Kidney capillary endothelial cell (primary cell): ENCODE data around the gene SKAP2.
"Not testable (repeated sequence)": the region's sequence is repeated elsewhere in the genome, so short reads cannot be mapped to it uniquely, and the experiment has no call there.

Source experiments
- DNase-seq: peaks from one replicate; pipeline ENCODE4 v3.0.0-alpha.2; 2018; ENCODE audit warnings: low spot score

Gene SKAP2

GRCh38 chr7:26857170-26857505 is 7.3 kb downstream of the SKAP2 start:
- no peak for DNase-seq

GRCh38 chr7:26856176-26856985 is 8.0 kb downstream of the SKAP2 start:
- DNase-seq, result no peak

- no peak for DNase-seq
Observed at GRCh38 chr7:26854876-26855855, 9.2 kb downstream of the SKAP2 start.

GRCh38 chr7:26853788-26854393 is 10.5 kb downstream of the SKAP2 start:
- DNase-seq, result peak; percentile 58

GRCh38 chr7:26850193-26850651 is 14.2 kb downstream of the SKAP2 start:
- DNase-seq, result no peak

GRCh38 chr7:26843705-26844104 is 20.7 kb downstream of the SKAP2 start:
- DNase-seq, result no peak

- DNase-seq, result no peak
Observed at GRCh38 chr7:26842897-26843296, 21.5 kb downstream of the SKAP2 start.

- no peak for DNase-seq
Observed at GRCh38 chr7:26841003-26841739, 23.2 kb downstream of the SKAP2 start.

- not testable (repeated sequence) for DNase-seq
Observed at GRCh38 chr7:26836793-26837192, 27.6 kb downstream of the SKAP2 start.

GRCh38 chr7:26815426-26815825 is 49.0 kb downstream of the SKAP2 start:
- no peak for DNase-seq

- DNase-seq, result no peak
Observed at GRCh38 chr7:26813432-26813831, 51.0 kb downstream of the SKAP2 start.

GRCh38 chr7:26794541-26794940 is 69.8 kb downstream of the SKAP2 start:
- no peak for DNase-seq

GRCh38 chr7:26792576-26792975 is 71.8 kb downstream of the SKAP2 start:
- DNase-seq, result no peak

- no peak for DNase-seq
Observed at GRCh38 chr7:26792006-26792405, 72.4 kb downstream of the SKAP2 start.

- no peak for DNase-seq
Observed at GRCh38 chr7:26789481-26790184, 74.8 kb downstream of the SKAP2 start.

GRCh38 chr7:26787701-26788100 is 76.7 kb downstream of the SKAP2 start:
- no peak for DNase-seq

GRCh38 chr7:26784118-26784517 is 80.3 kb downstream of the SKAP2 start:
- no peak for DNase-seq

GRCh38 chr7:26782501-26782900 is 81.9 kb downstream of the SKAP2 start:
- no peak for DNase-seq

- no peak for DNase-seq
Observed at GRCh38 chr7:26779978-26780595, 84.3 kb downstream of the SKAP2 start.

GRCh38 chr7:26777385-26777784 is 87.0 kb downstream of the SKAP2 start:
- DNase-seq, result no peak

- DNase-seq, result no peak
Observed at GRCh38 chr7:26760501-26760900, 103.9 kb downstream of the SKAP2 start.
